K562 (cell line): ENCODE results near the gene PACSIN3. TPM values are rescaled to one million over a fixed set of nuclear protein-coding genes. Genes with fewer than 3 reads are reported as not detected.
A peak's percentile ranks its signal among the peaks of the same experiment; 100 is the strongest.

Experiments used
- DACH1 ChIP-seq: fragments of 450-650 bp; IDR thresholded peaks from 2 replicates; pipeline ENCODE4 v1.6.1; 2018; ENCODE audit not compliant: partially characterized antibody
- GABPB1 ChIP-seq: sonication (generic); formaldehyde crosslinking; IDR thresholded peaks from 2 replicates; pipeline ENCODE4 v1.8.0; 2022; ENCODE audit warnings: mild to moderate bottlenecking, missing genetic modification reagents
- HSF4 ChIP-seq: fragments of 250-450 bp; sonication (Bioruptor Pico); IDR thresholded peaks from 2 replicates; pipeline ENCODE4 v2.1.2; 2022; ENCODE audit warnings: mild to moderate bottlenecking, moderate library complexity, borderline replicate concordance
- MCM3 ChIP-seq: fragments of 450-650 bp; IDR thresholded peaks from 2 replicates; pipeline ENCODE4 v1.6.1; 2016
- MTA2 ChIP-seq: fragments of 450-650 bp; IDR thresholded peaks from 2 replicates; pipeline ENCODE4 v1.6.1; 2016; ENCODE audit warnings: low read depth
- NCOA2 ChIP-seq, 2 experiments: fragments of 450-650 bp; IDR thresholded peaks; 2 replicates each; pipeline ENCODE4 v1.6.1; 2018; ENCODE audit warnings: mild to moderate bottlenecking in 2 of 2, moderate library complexity in 1 of 2; ENCODE audit not compliant: partially characterized antibody in 2 of 2
- NUFIP1 ChIP-seq: fragments of 450-650 bp; IDR thresholded peaks from 2 replicates; pipeline ENCODE4 v1.6.1; 2018; ENCODE audit not compliant: partially characterized antibody
- SIRT6 ChIP-seq: IDR thresholded peaks from one replicate; pipeline ENCODE4 v1.6.1; 2012; ENCODE audit warnings: low read depth, mild to moderate bottlenecking, control low read depth, inconsistent platforms, low read length, moderate library complexity
- ZBTB11 ChIP-seq, 3 experiments: fragments of 200-800 bp in 1 of 3; fragments of 250-450 bp in 1 of 3; fragments of 450-650 bp in 1 of 3; sonication (Bioruptor Pico) in 1 of 3; sonication (Bioruptor generic) in 1 of 3; formaldehyde crosslinking in 1 of 3; IDR thresholded peaks; 2 replicates each; pipeline versions ENCODE4 v1.6.1 to v1.8.0; 2016 to 2022; ENCODE audit warnings: mild to moderate bottlenecking in 2 of 3, missing genetic modification characterization in 2 of 3, missing compliant biosample characterization in 1 of 3, moderate library complexity in 1 of 3
- ZNF239 ChIP-seq: fragments of 250-450 bp; sonication (Bioruptor Pico); IDR thresholded peaks from 2 replicates; pipeline ENCODE4 v1.4.0; 2020; ENCODE audit warnings: mild to moderate bottlenecking
- ZNF324 ChIP-seq: fragments of 250-450 bp; sonication (Bioruptor Pico); IDR thresholded peaks from 2 replicates; pipeline ENCODE4 v1.4.0; 2020; ENCODE audit warnings: mild to moderate bottlenecking
- ZNF511 ChIP-seq: sonication (generic); formaldehyde crosslinking; IDR thresholded peaks from 2 replicates; pipeline ENCODE4 v1.8.0; 2022; ENCODE audit warnings: mild to moderate bottlenecking, missing genetic modification reagents
- ZNF696 ChIP-seq: fragments of 250-450 bp; sonication (Bioruptor Pico); conservative IDR thresholded peaks from 2 replicates; pipeline ENCODE4 v1.4.0; 2020; ENCODE audit warnings: mild to moderate bottlenecking, moderate library complexity
- ZNF76 ChIP-seq: fragments of 250-450 bp; sonication (Bioruptor Pico); IDR thresholded peaks from 2 replicates; pipeline ENCODE4 v1.4.0; 2020; ENCODE audit warnings: mild to moderate bottlenecking, moderate library complexity, borderline replicate concordance
- polyA plus RNA-seq, 8 experiments: library from polyadenylated mRNA; depleted of rRNA in 4 of 8; stranded (reverse) in 5 of 8; unstranded in 3 of 8; fragments of >200 nt; fragmentation: Nextera tagmentation in 2 of 8; fragmentation: Illumina TruSeq in 1 of 8; extraction: Ambion mirVana in 2 of 8; extraction: Trizol in 1 of 8; gene quantifications; 2 replicates each; pipeline versions ENCODE4 v1.2.1 to v1.2.3, GENCODE V29; 2011 to 2014; ENCODE audit warnings: inconsistent platforms in 1 of 8, missing spikeins in 1 of 8
- total RNA-seq, 7 experiments: library from RNA; depleted of rRNA in 6 of 7; stranded (reverse); fragments of >200 nt in 6 of 7; fragmentation: Illumina TruSeq in 2 of 7; extraction: Trizol in 2 of 7; gene quantifications; 2 replicates each; pipeline versions ENCODE4 v1.2.1 to v1.2.3, GENCODE V29; 2011 to 2021; ENCODE audit warnings: low replicate concordance in 1 of 7
- TF ChIP-seq, protein P1 (sequence below): sonication (generic); formaldehyde crosslinking; IDR thresholded peaks from 2 replicates; pipeline ENCODE4 v1.8.0; 2022; ENCODE audit warnings: mild to moderate bottlenecking, missing genetic modification reagents
- TF ChIP-seq, protein P2 (sequence below), 2 experiments: fragments of 450-650 bp in 1 of 2; sonication (generic) in 1 of 2; formaldehyde crosslinking; conservative IDR thresholded peaks; 2 replicates each; pipeline versions ENCODE4 v1.4.0 to v1.8.1; 2020 to 2022; ENCODE audit warnings: mild to moderate bottlenecking in 1 of 2, missing genetic modification reagents in 1 of 2

PACSIN3 gene
- total and polyA plus RNA-seq, 9 of the 15 experiments (the other 6 are each of a cell fraction or from before 2014, with no cell fraction given), result 0.13 to 18.1 (median 7.1) TPM

- no peak for TF ChIP-seq ZNF324
- no peak; the same call in 1 of the 2 replicates for TF ChIP-seq ZNF511
- TF ChIP-seq NCOA2 (IDR thresholded peaks at IDR 0.05; ENCODE audit: partially characterized antibody in 2 of 2), result no peak
- no peak for TF ChIP-seq SIRT6
- TF ChIP-seq NUFIP1, result no peak
- TF ChIP-seq ZNF696, result no peak
- no peak for TF ChIP-seq ZNF239 (CRISPR knock-in tag)
- TF ChIP-seq HSF4 (CRISPR knock-in tag), result no peak
- no peak for TF ChIP-seq ZNF76 (CRISPR knock-in tag)
- TF ChIP-seq, protein P1, sequence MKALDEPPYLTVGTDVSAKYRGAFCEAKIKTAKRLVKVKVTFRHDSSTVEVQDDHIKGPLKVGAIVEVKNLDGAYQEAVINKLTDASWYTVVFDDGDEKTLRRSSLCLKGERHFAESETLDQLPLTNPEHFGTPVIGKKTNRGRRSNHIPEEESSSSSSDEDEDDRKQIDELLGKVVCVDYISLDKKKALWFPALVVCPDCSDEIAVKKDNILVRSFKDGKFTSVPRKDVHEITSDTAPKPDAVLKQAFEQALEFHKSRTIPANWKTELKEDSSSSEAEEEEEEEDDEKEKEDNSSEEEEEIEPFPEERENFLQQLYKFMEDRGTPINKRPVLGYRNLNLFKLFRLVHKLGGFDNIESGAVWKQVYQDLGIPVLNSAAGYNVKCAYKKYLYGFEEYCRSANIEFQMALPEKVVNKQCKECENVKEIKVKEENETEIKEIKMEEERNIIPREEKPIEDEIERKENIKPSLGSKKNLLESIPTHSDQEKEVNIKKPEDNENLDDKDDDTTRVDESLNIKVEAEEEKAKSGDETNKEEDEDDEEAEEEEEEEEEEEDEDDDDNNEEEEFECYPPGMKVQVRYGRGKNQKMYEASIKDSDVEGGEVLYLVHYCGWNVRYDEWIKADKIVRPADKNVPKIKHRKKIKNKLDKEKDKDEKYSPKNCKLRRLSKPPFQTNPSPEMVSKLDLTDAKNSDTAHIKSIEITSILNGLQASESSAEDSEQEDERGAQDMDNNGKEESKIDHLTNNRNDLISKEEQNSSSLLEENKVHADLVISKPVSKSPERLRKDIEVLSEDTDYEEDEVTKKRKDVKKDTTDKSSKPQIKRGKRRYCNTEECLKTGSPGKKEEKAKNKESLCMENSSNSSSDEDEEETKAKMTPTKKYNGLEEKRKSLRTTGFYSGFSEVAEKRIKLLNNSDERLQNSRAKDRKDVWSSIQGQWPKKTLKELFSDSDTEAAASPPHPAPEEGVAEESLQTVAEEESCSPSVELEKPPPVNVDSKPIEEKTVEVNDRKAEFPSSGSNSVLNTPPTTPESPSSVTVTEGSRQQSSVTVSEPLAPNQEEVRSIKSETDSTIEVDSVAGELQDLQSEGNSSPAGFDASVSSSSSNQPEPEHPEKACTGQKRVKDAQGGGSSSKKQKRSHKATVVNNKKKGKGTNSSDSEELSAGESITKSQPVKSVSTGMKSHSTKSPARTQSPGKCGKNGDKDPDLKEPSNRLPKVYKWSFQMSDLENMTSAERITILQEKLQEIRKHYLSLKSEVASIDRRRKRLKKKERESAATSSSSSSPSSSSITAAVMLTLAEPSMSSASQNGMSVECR, result 0 out of 2 replicates have a peak, but pooled peaks have one; percentile 19
- TF ChIP-seq MCM3, result no peak
- TF ChIP-seq MTA2, result no peak
- no peak for TF ChIP-seq GABPB1 (CRISPR knock-in tag)
- TF ChIP-seq DACH1, result no peak
- no peak for TF ChIP-seq ZBTB11 (CRISPR knock-in tag; IDR thresholded peaks at IDR 0.05)
- TF ChIP-seq, protein P2, sequence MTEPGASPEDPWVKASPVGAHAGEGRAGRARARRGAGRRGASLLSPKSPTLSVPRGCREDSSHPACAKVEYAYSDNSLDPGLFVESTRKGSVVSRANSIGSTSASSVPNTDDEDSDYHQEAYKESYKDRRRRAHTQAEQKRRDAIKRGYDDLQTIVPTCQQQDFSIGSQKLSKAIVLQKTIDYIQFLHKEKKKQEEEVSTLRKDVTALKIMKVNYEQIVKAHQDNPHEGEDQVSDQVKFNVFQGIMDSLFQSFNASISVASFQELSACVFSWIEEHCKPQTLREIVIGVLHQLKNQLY (CRISPR knock-in tag; conservative IDR thresholded peaks at IDR 0.05), result 0 out of 4 replicates have a peak, but pooled peaks of 1 of the 2 experiments have one; percentile 27
Observed at GRCh38 chr11:47215366-47215910, 29.2 kb upstream of the PACSIN3 start (continued).
